NCI-H2029 (cell line): ENCODE measurements around the gene HSD11B2.
"Not testable (repeated sequence)": the region's sequence is repeated elsewhere in the genome, so short reads cannot be mapped to it uniquely, and the experiment has no call there.

Experiments used
- DNase-seq: peaks from one replicate; lab custom pipeline; 2025; lab: John Stamatoyannopoulos, UW

Gene HSD11B2

GRCh38 chr16:67415421-67415820, 15.5 kb upstream of the HSD11B2 start:
- not testable (repeated sequence) for DNase-seq

- no peak for DNase-seq
Observed at GRCh38 chr16:67415872-67416793, 14.8 kb upstream of the HSD11B2 start, which contains the start of gene ZDHHC1. Gene ZDHHC1, minus strand, starts transcription at chr16:67416477. Its CDS starts 8,702 bp downstream, at chr16:67407775.

GRCh38 chr16:67417333-67418061, 13.4 kb upstream of the HSD11B2 start:
- no peak for DNase-seq

- DNase-seq: no peak
Observed at GRCh38 chr16:67419502-67419901, 11.4 kb upstream of the HSD11B2 start.

- no peak for DNase-seq
Observed at GRCh38 chr16:67419931-67420330, 11.0 kb upstream of the HSD11B2 start.

- DNase-seq: no peak
Observed at GRCh38 chr16:67421030-67421429, 9.9 kb upstream of the HSD11B2 start.

- DNase-seq: no peak
Observed at GRCh38 chr16:67423015-67423414, 7.9 kb upstream of the HSD11B2 start.

GRCh38 chr16:67423611-67424260, 7.2 kb upstream of the HSD11B2 start:
- DNase-seq: no peak

- DNase-seq: no peak
Observed at GRCh38 chr16:67424261-67424615, 6.7 kb upstream of the HSD11B2 start.

GRCh38 chr16:67425061-67425460, 5.9 kb upstream of the HSD11B2 start:
- DNase-seq: no peak

GRCh38 chr16:67425580-67425979, 5.3 kb upstream of the HSD11B2 start:
- DNase-seq: no peak

GRCh38 chr16:67426022-67426421, 4.9 kb upstream of the HSD11B2 start:
- no peak for DNase-seq

- DNase-seq: no peak
Observed at GRCh38 chr16:67426950-67427349, 4.0 kb upstream of the HSD11B2 start.

GRCh38 chr16:67428146-67428731, 2.7 kb upstream of the HSD11B2 start:
- DNase-seq: peak; percentile 41

GRCh38 chr16:67429053-67429798, 1.7 kb upstream of the HSD11B2 start:
- DNase-seq: no peak

GRCh38 chr16:67429799-67430503, 970 bp upstream of the HSD11B2 start:
- DNase-seq: no peak

GRCh38 chr16:67430504-67430976, 381 bp upstream of the HSD11B2 start:
- no peak for DNase-seq

GRCh38 chr16:67431775-67432505, 1.0 kb downstream of the HSD11B2 start:
- DNase-seq: peak; percentile 46

GRCh38 chr16:67432506-67432890, 1.6 kb downstream of the HSD11B2 start:
- no peak for DNase-seq

- no peak for DNase-seq
Observed at GRCh38 chr16:67433131-67433719, 2.3 kb downstream of the HSD11B2 start.
